GM18498 (cell line): ENCODE results near the gene LILRB2.
"Not testable (repeated sequence)": the region's sequence is repeated elsewhere in the genome, so short reads cannot be mapped to it uniquely, and the experiment has no call there.

ENCODE experiments used
- ATAC-seq: cut with Tn5 transposase; IDR thresholded peaks from one replicate; pipeline ENCODE4 v1.9.1; 2021; ENCODE audit warnings: mild to moderate bottlenecking, moderate library complexity; ENCODE audit not compliant: unreplicated experiment

The LILRB2 gene

GRCh38 chr19:54307389-54308020 lies 26.6 kb upstream of the LILRB2 start:
- ATAC-seq: no peak

DNA sequence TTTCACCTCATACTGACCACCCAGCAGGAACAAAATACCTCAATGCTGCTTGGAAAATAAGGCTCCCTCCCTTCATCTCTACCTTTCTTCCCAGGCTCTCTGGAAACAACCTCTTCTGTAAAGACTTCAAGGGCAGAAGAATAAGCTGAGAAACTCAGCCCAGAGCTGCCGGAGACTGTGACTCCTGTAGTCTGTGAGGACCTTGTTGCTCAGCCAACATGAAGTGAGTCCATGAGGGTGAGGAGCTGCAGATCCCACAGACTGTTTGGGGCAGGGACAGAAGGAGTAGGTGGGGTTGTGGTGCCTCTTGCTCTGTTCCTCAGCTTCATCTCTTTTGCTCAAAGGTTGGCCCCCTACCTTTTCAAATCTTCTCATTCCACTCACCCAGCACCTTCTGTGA lies 24.2 kb upstream of the LILRB2 start:
- ATAC-seq: no peak

DNA sequence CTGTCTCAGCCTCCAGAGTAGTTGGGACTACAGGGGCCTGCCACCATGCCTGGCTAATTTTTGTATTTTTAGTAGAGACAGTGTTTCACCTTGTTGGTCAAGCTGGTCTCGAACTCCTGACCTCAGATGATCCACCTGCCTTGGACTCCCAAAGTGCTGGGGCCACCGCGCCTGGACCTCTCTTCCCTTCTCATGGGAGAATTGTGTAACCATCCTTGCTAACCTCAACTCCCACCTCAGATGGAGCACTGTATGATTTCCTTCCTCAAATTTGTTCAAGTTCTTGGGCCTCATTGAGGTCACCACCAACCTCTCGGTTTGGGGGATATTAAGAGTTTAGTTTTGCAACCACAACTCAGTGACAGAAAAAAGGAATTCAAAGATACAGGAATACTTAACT lies 21.3 kb upstream of the LILRB2 start:
- ATAC-seq: no peak

DNA sequence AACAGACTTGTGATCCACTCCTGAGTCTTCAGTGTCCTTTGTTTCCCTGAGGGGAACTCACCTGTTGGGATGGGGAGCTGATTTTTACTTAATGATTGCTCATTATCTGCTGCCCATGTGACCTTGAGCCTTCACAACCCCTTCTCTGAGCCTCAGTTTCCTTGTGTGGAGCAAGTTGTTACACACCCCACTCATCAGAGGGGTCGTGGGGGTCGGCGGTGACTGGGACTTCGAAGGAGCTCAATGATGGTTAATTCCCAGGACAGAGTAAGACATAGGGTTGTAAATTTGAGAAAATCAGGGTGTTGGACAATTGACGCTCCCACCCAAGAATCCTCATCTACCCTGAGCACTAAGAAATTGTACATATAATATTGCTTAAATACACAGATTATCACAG lies 18.6 kb upstream of the LILRB2 start:
- no peak for ATAC-seq

DNA sequence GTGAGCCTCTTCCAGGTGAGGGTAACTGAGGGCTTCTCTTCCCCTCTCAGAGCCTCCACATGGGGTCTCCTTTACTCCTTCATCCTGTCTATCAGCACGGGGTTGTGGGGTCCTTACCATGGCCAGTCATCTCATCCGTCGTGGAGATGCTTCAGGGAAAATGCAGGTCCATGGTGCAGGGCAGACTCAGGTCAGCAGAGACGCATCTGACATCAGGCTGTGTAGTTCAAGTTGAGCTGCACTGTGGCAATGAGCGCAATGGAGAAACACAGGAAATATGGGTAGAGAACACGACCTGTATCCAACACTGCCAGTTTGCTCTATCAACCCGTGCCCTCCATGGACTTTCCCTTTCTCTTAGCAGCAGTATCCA lies 18.2 kb upstream of the LILRB2 start:
- ATAC-seq: no peak

- ATAC-seq: no peak
Measured at GRCh38 chr19:54298357-54299125, 17.6 kb upstream of the LILRB2 start.

DNA sequence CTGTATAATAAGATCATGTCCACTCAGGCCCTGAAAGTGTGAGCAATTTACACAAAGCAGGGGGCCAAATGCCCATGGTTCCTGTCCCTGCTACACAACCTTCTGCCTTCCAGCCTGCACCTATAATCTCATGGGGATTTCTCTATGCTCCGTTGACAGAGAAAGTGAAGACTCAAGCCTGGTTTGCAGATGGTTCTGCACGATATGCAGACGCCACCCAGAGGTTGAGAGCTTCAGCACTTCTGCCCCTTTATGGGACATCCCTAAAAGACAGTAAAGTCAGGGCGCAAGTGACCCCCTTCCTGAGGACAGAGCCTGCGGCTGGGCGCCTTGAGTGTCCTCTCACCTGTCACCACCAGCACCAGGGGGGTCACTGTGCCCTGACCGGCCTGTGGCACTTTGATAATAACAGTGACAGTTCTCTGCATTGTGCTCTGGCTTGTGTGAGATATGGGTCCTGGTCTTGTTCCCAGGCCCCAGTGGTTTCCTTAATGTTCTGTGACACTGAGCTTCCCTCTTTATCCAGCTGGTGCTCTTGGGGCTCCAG lies 16.9 kb upstream of the LILRB2 start:
- ATAC-seq: no peak

DNA sequence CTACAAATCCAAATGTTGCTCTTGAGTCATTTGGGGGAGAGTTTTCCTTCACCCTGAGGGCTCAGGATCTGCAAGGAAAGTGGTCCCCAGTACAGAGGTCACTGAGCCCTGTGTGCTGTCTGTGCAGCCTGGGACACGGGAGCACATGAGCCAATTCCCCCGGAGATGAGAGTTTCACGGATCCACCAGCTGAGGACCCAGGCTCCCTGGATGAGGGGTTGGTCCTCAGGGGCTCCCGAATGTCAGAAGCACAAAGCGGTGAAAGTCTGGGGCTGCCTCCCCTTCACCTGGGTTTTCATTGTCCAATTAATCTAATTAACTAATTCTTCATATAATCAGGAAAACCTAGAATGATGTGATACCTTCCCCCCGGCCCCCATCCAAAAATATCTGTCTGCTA lies 13.6 kb upstream of the LILRB2 start:
- ATAC-seq: no peak

GRCh38 chr19:54289160-54289559 lies 8.2 kb upstream of the LILRB2 start:
- ATAC-seq: not testable (repeated sequence)

DNA sequence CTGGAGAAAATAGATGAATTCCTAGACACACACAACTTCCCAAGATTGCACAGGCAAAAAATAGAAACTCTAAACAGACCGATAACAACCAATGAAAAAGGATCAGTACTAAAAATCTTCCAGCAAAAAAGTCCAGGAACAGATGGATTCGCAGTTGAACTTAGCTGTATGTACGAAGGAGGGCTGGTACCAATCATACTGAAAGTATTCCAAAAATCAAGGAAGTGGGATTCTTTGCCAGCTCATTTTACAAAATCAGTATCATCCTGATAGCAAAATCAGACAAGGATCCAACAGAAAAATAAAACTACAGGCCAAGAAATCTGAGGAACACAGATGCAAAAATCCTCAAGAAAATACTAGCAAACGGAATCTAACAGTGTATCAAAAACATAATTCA lies 6.5 kb upstream of the LILRB2 start:
- no peak for ATAC-seq

DNA sequence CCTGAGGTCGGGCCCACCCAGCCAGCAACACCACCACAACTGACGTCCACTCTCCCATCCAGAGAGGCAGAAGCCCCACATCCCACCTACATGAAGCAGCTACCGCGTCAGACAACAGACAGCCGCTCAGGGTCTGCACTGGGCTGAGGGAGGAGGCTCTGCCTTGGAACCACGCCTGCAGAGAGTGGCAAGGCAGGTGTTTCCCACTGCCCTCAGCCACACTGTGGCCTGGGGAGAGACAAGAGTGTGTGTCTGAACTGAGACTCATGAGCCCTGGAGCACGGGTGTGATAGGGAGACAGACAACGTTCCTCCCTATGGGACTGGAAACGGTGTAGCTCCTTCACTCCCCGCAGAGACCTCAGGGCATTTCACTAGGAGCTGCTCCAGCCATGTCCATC lies 5.4 kb upstream of the LILRB2 start:
- ATAC-seq: not testable (repeated sequence)

DNA sequence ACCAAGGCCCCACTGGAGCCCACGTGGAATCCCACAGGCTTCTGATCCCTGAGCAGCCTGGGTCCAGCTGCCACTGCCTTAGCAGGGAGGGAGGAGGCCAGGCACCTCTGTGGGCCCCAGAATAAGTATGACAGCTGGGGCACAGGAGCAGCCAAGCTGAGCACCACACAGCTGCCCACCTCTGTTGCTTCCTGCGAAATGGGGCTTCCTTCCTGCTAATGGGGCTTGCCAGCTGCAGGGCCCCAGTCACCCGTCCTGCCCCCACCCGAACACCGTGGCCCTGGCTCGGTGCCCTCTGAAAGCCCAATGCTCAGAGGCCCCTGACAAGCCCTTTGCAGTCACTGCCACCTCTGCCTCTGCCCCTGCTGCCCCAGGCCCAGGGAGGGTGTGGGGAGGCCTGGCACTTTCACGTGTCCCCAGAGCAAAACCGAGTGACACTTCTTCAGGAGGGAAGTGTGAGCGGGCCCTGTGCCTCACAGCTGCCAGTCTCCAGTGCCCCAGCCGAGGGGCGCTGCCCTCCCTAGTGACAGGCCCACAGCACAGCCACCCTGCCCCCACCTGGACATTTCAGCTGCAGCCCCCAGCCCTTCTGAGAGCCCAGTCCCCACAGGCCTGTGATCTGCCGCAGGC lies 4.6 kb upstream of the LILRB2 start:
- ATAC-seq: not testable (repeated sequence)

DNA sequence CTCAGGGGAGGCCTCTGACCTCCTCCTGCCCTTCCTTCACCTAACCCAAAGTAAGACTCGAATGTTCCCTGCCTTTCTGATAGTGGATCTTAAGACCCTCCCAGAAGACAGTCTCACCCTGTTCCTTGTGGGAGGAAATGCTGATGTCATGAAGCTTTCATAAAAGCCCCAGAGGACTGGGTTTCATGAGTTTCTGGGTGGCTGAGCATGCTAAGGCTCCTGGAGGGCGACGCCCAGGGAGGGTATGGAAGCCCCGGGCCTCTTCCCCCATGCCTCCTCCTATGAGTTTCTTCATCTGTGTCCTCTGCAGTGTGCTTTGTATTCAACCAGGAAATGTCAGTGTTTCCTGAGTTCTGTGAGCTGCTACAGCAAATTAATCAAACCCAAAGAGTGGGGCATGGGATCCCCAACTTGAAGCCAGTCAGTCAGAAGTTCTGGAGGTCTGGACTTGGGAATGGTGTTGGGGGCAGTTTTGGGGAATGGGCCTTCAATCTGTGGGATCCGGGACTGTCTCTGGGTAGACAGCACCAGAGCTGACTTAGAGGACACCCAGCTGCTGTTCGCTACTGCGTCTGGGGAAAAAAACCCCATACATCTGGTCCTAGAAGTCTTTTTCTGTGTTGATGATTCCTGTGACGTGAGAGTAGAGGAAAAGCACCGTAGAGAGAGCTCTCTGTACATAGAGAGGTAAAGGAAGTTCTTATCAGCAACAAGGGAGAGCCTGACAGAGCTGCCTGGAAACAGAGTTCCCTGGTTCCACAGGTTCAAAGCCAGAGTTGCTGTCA lies 2.0 kb upstream of the LILRB2 start:
- no peak for ATAC-seq

- not testable (repeated sequence) for ATAC-seq
Measured at GRCh38 chr19:54281729-54282075, 792 bp upstream of the LILRB2 start.

GRCh38 chr19:54280441-54280840 lies 469 bp downstream of the LILRB2 start:
- ATAC-seq: not testable (repeated sequence)

DNA sequence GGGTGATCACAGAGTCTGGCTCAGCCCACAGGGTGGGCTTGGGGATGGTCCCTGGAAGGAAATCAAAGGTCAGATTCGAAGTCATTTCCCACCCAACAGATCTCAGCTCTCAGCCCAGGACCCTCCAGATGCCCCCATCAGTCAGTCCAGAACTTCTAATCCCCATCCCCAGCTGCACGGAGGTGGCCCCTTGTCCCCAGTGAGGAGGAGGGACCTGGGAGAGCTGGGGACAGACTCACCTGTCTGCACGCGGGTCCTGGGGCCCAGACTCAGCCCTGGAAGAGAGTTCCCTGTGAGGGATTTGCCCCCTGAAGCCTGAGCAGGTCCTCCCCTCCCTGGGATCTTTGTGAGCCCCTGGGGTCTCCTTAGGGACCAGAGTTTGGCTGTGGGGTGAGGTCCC lies 885 bp downstream of the LILRB2 start:
- ATAC-seq: not testable (repeated sequence)

GRCh38 chr19:54279406-54279962 lies 1.4 kb downstream of the LILRB2 start:
- no peak for ATAC-seq

- ATAC-seq: not testable (repeated sequence)
Measured at GRCh38 chr19:54278571-54279195, 2.2 kb downstream of the LILRB2 start.

- ATAC-seq: not testable (repeated sequence)
Measured at GRCh38 chr19:54278056-54278455, 2.9 kb downstream of the LILRB2 start.

- ATAC-seq: not testable (repeated sequence)
Measured at GRCh38 chr19:54277111-54277615, 3.7 kb downstream of the LILRB2 start.
